Stimulated activated CD4-positive, alpha-beta T cell treated with anti-CD3 and anti-CD28 coated beads, Interleukin-15, amount 100 ng/mL, for 48 hours (primary cell): ENCODE measurements around the gene ETV3L.
"Not testable (repeated sequence)": the region's sequence is repeated elsewhere in the genome, so short reads cannot be mapped to it uniquely, and the experiment has no call there.

Experiments used
- DNase-seq, 2 donors: peaks; one replicate each; pipeline ENCODE4 v3.0.0-alpha.2; 2020; ENCODE audit warnings: low read depth in 2 of 2

ETV3L gene

DNA sequence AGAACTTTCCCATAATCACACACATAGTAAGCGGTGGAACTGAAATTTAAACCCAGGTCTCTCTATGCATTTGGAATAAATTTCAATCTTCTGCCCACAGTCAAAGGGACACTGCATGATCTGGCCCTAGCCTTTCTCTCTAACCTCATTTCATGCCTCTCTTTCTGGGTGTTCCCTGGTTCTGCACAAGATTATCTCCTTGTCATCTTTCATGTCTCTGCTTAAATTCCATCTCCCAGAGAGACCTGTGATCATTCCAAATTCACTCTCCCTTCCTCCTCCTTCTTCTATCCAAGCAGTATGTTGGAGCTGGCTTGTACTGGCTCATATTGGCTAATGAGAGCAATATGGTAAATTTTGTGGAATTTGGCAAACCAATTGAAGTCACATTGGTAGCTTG is 22.2 kb downstream of the ETV3L start:
- DNase-seq = no peak

DNA sequence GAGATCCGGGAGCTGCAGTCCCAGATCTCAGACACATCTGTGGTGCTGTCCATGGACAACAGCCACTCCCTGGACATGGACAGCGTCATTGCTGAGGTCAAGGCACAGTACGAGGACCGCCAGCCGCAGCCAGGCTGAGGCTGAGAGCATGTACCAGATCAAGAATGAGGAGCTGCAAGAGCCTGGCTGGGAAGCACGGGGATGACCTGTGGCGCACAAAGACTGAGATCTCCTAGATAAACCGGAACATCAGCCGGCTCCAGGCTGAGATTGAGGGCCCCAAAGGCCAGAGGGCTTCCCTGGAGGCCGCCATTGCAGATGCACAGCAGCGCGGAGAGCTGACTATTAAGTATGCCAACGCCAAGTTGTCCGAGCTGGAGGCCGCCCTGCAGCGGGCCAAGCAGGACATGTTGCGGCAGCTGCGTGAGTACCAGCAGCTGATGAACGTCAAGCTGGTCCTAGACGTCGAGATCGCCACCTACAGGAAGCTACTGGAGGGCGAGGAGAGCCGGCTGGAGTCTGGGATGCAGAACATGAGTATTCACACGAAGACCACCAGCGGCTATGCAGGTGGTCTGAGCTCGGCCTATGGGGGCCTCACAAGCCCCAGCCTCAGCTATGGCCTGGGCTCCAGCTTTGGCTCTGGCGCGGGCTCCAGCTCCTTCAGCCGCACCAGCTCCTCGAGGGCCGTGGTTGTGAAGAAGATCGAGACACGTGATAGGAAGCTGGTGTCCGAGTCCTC is 25.5 kb downstream of the ETV3L start:
- DNase-seq = peak; percentile 27 to 30

DNA sequence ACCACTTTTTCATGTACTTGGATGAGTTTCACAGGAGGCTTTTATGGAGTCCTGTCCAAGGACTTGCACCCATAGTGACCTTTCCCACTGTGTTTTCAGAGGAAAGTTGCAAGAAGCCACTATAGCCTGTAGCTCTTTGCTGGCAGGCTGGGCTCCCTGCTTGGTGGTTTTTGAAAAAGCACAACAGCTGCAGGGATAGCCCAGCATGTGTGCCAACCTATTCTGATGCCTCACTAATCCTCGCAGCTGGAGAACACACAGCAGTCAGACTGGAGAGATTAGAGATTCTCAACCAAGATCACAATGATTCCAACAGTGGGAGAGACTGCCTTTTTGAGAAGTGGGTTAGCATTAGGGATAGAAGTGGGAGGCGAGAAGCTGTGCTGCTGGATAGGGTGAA is 30.0 kb downstream of the ETV3L start:
- DNase-seq = no peak

DNA sequence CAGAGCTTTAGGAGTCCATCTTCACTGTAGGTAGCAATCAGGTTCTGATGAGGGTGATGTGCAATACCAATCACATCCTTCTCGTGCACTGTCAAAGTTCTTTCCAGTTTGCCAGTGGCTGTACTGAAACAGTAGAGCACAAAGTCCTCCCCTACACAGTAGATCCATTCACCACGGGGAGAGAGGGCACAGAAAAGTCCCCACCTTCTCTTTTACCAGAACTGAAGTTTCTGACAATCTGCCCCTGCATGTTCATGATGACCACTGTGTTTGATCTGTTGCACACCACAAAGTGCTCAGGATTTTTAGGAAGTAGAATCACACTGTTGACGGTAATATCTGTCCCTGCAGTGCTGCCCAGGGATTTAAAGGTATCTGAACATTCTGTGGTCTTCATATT is 40.4 kb downstream of the ETV3L start:
- DNase-seq = not testable (repeated sequence)

DNA sequence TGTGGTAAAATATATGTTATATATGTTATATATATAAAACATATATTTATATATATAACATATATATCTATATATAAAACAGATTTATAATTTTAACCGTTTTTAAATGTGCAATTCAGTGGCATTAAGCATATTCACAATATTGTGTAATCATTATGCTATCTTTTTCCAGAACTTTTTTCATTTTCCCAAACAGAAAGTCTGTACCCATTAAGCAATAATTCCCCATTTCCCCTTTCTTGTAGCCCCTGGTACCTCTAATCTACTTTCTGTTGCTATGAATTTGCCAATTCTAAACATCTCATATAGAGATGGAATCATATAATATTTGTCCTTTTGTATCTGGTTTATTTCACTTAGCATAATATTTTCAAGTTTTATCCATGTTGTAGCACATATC is 43.3 kb downstream of the ETV3L start:
- no peak for DNase-seq

DNA sequence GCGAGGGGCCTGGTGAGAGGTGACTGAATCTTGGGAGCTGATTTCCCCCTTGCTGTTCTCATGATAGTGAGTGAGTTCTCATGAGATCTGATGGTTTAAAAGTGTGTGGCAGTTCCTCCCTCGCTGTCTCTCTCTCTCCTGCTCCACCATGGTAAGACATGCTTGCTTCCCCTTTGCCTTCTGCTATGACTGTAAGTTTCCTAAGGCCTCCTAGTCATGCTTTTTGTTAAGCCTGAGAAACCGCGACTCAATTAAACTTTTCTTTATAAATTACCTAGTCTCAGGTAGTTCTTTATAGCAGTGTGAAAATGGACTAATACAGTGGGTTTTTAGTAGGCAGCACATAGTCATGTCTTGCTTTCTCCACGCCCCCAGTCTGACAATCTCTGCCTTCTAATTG is 43.9 kb downstream of the ETV3L start:
- not testable (repeated sequence) for DNase-seq

DNA sequence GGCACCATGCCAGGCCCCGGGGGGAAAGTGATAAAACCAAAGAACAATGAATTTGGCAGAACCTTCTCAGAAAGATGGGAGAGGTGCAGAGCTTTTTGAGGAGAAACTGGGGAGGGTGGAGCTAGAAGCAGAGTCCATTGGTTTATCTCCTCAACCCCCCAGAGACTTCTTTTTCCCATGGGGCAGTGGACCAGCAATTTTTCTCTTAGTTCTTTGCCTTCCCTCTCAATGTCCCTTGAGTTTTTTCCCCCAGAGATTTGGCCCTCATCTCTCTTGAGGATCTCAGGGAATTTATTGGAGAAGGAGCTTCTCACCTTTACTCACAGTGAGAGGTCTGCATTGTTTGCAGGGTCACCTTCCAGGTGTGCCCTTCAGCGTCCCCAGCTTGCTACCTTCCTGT is 48.8 kb downstream of the ETV3L start:
- no peak for DNase-seq

DNA sequence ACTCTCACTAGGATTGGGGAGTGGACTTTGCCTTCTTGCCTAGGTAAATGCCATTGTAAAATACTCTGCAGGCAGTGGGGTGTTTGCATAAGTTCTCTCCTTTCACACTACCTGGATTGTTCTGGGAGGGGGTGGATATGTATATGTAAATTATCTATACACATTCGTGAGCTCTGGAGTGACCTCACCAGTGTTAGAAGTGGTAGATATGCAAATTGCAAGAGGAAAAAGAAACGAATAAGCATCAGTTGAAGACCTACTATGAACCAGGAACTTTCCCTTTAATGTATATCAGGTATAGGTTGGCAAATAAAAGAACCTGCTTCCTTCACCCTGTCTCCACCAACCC is 52.6 kb downstream of the ETV3L start:
- no peak for DNase-seq

DNA sequence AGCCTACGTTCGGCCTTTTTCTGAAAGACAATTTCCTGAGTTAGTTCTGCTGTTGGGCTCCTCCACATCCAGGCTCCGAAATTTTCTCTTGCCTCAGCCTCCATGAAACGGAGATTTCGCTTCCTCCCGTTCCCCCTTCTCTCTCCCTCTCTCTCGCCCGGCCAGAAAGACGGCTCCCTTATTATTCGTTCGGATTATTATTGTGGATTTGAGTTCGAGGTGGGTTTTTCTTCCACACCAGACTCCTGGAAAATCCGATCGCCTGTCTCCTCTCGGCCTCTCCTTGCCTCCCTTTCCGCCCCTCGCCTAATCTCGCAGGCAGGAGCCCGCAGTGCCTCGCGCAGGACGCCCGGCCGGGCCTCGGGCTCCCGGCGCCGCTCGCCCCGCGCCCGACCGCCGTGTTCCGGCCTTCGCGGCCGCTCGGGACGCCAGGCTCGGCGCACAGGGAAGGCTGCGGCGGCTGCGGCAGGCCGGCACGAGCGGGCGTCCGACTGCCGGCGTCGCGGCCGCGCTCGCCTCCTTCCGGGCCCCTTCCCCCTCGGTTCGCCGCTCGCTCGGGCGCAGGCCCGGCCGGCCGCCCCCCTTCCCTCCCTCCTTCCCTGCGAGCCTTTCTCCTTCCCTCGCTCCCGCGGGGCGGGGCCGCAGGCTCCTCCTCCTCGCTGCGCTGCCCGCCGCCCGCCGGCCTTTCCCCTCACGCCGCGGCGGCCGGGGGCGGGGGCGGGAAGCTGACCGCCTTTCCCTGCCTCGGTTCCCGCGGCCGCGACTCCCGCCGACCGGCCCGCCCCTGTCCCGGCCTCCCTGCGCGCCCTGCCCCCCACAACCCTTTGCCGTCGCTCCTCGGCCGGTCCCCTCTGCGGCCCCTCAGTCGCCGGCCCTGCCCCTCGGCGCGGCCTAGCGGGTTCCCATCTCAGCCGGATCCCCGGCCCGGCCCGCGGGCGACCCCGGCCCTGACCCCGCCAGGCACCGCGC is 54.1 kb downstream of the ETV3L start, which contains the start of gene ARHGEF11:
Gene ARHGEF11, minus strand, starts transcription at position 493 of the 969 bp plus-strand sequence. CDS start 1,412 bp downstream, outside the sequence.
- no peak for DNase-seq

DNA sequence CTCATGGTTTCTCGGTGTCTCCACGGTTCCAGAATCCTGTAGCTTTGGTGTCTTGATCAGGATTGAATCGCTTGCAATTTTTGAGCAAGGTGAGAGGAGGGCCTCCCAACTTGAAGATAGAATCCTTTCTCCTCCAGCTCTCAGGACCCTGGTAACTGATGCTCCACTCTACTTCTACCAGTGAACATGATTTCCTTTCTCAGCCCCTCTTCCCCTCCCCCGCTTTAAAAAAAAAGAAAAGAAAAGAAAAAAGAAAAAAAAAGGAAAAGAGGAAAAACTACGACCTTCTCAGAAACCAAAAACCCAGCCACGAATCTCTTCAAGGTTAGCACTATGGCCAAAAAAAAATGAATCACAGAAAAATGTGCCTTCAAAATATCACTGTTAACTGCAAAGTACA is 55.3 kb downstream of the ETV3L start:
- DNase-seq = no peak

DNA sequence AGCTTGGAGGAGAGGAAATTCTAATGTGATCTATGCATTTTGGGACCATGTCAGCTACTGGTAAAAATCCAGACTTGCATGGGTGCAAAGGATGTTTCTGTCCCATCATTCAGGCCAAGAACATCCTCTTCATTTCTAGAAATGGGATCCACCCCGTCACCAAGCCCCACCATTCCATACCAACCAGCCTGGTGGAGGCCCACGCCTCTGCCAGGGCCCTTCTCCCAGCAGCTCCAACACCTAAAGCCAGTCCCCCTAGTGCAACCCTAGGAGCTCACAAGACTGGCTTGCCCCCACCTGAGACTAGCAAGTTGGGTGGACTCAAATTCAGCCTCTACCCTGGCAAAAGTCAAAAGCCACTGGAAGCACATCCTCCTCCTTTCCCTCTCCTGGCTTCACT is 55.9 kb downstream of the ETV3L start:
- DNase-seq = no peak

DNA sequence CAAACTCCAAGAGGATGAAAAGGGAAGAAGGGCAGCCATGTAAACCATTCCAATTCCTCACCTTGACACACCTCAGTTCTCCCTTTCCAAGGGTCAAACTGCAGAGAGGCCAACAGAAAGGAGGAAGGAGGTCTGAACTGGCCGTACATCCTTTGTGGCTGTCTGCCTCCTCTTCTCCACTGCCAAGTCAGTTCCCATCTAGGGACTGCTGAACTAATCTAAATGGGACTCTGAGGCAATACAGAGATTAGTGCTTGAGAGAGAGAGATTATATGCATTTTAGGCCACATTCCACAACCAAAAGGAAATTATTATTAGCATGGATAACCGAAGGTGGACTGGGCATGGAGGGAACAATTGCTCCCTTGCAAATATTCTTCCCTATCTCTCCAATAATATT is 56.8 kb downstream of the ETV3L start:
- no peak for DNase-seq
